Fibroblast of skin of right quadriceps (primary cell): ENCODE data around the gene PUDP.
"Not testable (repeated sequence)": the region's sequence is repeated elsewhere in the genome, so short reads cannot be mapped to it uniquely, and the experiment has no call there.

Experiments
- DNase-seq: peaks from one replicate; pipeline ENCODE4 v3.0.0-alpha.2; 2013

The PUDP gene

DNA sequence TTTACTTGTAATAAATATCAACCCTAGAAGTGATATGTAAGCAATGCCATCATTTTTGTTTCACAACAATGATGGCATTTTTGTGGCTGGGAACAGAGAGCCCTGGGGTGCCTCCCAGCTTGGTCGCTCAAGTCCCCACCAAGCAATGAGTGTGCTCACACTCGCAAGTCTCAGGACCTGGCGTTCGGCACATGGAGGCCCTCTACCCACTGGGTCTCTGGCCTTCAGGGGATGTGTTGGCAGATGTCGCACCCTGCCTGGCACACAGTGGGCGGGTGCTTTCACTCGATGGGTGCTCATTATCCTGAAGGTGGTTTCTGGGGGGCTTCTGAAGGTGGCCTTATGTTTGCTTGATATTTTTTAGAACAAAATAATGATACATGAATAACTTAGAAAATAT lies 75.1 kb downstream of the PUDP start:
- DNase-seq = no peak

GRCh38 chrX:7071390-7071789 lies 76.6 kb downstream of the PUDP start:
- no peak for DNase-seq

DNA sequence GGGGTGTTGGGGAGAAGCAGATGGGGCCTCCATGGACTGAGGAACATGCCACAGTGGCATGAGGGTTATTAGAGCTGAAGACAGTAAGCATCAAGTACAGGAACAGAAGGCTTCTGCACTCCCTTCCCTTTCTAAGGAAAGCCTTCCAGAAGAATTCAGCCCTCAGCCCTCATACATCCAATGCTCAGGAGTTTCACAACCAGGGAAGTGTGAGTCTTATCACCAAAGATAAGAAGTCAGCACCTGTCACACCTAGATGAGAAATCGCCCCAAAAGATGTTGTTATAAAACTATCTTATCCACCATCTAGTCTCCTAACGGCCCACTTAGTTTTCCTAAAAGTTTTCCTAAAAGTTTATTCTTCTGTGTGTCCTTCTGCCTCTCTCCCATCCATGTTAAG lies 78.4 kb downstream of the PUDP start:
- DNase-seq = no peak

DNA sequence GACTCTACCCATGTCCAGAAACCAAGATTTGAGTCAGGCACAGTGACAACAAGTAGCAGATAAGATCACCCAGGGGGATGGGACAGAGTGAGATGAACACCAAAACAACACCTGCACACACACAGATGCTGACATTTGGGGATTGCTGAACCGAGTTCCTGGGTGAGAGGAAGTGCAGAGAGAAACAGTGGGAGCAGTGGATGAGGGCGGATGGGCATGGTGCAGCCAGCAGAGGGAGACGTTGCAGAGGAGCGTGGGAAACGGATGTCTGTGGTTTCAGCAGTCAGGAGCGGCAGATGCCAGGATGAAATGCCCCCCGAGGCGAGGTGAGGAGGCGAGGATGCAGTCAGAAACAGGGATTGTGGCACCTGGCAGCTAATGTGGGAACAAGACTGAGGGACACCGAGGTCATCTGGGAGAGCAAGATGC lies 79.0 kb downstream of the PUDP start:
- DNase-seq = peak; percentile 1

DNA sequence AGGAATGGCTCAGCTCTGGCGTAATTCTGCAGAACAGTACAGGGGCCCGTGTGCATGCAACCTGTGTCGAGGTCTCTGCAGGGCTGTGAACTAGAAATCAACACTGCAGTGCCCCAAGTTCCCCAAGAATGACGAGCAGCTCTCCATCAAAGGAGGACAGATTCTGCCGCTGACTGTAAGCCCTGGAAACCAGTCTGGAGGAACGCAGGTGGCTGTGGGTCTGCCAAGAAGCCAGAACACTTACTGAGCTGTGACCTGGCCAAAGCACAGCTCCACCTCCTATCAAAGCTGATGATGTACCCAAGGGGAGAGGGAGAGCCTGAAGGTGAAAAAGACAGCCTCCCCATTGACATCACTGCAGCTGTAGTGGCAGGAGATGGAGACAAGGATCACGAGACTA lies 80.7 kb downstream of the PUDP start:
- no peak for DNase-seq

GRCh38 chrX:7065473-7065872 lies 82.5 kb downstream of the PUDP start:
- DNase-seq = no peak

DNA sequence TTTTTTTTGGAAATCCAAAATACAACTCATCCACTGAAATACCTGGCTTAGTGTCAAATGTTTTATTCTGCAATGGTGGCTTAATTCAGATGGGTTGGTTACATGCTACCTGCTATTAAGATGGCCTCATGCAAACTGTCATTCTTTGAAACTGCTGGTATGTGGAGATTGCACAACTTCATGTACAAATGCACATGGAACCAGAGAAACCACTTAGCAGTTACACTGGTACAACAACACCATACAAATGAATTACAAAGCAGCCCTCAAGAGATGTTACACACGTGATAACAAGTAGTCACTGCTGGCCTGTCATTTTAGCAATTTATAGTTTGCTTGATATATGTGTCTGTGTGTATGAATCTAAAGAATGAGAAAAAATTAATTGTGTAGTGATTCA lies 85.0 kb downstream of the PUDP start:
- no peak for DNase-seq

DNA sequence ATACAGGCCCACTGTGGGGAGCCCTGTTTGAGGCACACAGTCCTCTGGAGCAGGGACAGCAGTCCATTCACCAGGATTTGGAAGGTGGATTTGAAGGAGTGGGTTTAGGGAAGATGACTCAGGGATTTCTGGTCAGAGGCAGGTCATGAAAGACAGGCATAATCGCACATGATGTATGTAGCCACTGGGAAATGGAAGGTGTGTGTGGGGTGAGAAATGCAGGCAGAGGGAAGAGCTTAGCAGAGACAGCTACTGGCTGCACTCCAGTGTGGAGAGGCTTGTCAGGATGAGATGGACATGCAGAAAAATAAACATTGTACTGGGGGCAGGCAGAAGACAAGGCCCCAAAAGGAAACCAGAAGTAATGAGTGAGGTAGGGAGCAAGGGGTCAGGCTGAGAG lies 85.7 kb downstream of the PUDP start:
- DNase-seq = peak; percentile 4

DNA sequence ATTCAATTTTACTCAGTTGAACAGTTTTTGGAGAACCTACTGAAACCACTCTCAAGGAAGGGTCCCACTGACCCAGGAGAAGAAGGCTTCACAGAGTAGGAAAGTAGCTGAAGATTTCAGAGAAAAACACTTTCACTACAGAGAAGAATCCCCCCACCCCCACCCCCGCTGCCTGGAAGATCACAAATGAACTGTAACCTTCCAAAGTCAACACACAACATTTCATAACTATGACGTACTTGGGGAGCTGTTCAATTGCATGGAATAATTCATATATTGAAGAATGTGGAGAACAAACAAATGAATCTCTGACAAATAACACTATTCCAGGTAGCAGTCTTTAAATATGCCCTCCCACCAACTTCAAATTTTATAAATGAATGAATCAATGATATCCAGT lies 86.5 kb downstream of the PUDP start:
- no peak for DNase-seq

DNA sequence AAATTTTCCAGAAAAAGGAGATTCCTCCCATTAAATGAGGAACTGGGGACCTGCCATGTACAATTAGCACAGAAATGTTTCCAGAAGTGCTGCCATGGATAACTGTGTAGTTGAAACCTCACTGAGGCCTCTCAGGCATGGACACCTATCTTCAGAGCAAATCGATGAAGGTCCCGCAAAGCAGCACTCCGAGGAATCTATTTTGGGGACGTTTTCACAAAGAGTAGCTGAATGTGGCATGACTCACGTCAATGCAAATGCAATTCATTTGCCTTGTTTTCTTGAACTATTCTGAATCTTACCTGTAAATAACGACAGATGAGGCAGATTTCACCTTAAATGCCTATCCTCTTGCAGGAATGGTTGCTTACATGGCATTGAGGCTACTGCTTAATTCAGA lies 87.5 kb downstream of the PUDP start:
- DNase-seq = no peak

GRCh38 chrX:7059859-7060258 lies 88.1 kb downstream of the PUDP start:
- no peak for DNase-seq

DNA sequence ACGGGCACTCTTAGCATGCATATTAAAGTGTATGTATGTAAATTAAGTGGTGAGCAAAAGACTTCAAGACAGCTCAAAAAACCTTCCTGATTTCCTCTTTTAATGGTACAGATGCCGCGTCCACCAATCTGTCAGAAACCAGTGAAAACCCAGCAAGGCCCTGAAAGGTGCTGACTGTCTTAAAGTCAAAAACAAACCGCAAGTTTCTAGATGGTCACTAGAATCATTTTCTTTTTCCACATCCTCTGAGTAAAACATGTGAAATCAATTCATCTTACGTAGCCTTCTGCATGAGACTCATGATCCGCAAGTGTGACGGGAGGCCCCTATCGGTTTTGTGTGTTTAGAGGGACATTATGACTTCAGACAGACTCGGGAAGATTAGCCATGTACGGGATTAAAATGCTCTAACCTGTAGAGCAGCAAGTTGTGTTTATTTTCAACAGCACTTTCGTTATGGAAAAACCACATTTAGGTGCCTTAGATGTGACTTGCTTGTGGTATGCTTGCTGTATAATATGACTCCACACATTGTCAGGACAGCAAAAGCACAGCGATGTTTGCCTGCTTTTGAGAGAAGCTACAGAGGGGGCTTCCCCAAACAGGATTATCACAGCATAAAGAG lies 88.6 kb downstream of the PUDP start:
- DNase-seq = no peak

- DNase-seq = no peak
These were observed 92.4 kb downstream of the PUDP start for GRCh38 chrX:7055386-7056137.

DNA sequence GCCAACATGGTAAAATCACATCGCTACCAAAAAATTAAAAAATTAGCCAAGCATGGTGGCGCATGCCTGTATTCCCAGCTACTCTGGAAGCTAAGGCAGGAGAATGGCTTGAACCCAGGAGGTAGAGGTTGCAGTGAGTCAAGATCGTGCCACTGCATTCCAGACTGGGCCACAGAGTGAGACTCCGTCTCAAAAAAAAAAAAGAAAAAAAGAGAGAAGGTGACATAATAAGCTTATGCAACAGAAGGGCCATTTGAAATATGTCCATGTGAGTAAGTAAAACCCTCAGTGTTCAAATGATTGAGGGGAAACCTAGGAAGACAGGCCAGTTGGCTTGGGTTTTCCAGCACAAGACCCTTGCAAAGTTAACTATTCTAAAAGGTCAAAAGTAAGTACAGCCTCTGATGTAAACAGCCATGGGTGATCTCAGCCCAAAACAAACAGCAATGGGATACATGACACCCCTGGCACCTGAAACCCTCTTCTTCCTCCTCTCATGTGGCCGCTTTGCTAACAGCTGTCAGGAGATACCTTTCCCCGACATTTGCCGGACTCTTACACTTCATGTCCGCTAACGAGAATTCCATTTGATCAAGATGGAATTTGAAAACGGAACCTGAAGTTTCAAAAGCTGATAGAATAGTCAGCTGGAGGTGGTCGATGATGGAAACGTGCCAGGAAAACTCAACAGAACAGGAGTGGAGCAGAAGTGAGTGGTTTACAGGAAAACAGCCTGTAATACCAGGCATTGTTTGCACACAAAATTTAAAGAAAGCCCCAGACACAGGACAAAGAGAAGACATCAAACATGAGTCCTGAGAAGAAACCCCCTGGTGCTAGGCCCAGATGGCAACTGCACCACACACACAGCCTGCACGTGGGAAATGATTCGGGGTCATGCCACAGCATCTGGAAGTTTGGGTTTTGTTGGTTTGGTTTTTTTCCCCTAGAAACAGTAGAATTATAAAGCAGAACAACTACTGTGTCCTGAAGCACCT lies 93.4 kb downstream of the PUDP start:
- DNase-seq = no peak

GRCh38 chrX:7052541-7052940 lies 95.4 kb downstream of the PUDP start:
- no peak for DNase-seq

- DNase-seq = no peak
These were observed 97.7 kb downstream of the PUDP start for GRCh38 chrX:7050271-7050670.

GRCh38 chrX:7047951-7048350 lies 100.0 kb downstream of the PUDP start:
- DNase-seq = no peak

GRCh38 chrX:7045238-7045955 lies 102.6 kb downstream of the PUDP start:
- DNase-seq = no peak

DNA sequence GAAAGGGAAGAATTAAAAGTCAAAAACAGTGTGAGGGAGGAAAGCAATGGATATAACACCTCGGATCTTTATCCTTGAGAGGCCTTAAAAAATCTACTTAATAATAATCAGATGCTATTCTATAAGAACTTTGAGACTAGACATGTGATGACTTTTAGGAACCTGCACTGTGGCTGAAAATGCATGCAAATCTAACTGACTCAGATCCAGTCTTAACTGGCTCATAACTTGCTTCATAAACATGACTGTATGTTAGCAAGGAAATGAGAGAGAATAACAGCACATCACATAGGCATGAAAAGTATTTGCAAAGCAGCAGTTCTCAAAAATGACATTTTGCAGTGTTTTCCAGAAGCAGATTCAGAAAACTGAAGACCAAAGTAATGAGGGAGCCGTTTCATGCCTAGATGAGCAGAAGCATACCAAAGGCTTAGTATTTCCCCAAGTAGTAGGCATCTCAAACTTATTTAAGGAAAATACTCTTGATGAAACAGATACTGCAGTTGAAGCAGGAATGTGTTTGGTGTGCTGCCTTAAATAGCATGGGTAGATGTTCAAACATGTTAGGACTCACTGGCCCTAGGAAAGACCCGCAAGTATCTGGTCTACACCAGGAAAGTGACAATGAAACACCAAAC lies 104.0 kb downstream of the PUDP start:
- peak; percentile 74 for DNase-seq

- peak; percentile 8 for DNase-seq
These were observed 119.7 kb downstream of the PUDP start for GRCh38 chrX:7028246-7028645.

- no peak for DNase-seq
These were observed 120.9 kb downstream of the PUDP start for GRCh38 chrX:7027071-7027470.

DNA sequence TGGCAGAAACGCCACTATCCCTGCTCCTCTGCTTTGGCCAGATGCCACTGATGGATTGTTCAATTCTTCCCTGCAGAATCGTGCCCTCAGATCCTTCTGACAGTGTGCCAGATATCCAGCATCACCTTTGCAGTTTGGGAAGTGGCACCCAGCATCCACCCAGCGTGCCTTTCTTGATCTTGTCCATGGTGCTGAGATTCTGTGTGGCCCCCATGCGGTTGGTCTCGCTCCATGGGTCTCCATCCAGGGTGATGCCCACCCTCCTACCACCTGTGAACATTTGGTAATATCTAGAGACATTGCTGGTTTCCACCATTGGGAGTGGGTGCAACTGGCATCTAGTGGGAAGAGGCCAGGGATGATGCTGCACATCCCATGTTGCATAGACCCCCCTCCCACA lies 121.6 kb downstream of the PUDP start:
- not testable (repeated sequence) for DNase-seq
